VCaP (cell line): ENCODE results near the gene SLC45A1.

Source experiments
- H3K27ac ChIP-seq: fragments of 450-650 bp; 2 replicates; pipeline ENCODE4 v1.5.1; 2017
- CTCF ChIP-seq: fragments of 450-650 bp; conservative IDR thresholded peaks from 2 replicates; pipeline ENCODE4 v1.5.1; 2017; ENCODE audit warnings: mild to moderate bottlenecking, moderate library complexity

The SLC45A1 gene

DNA sequence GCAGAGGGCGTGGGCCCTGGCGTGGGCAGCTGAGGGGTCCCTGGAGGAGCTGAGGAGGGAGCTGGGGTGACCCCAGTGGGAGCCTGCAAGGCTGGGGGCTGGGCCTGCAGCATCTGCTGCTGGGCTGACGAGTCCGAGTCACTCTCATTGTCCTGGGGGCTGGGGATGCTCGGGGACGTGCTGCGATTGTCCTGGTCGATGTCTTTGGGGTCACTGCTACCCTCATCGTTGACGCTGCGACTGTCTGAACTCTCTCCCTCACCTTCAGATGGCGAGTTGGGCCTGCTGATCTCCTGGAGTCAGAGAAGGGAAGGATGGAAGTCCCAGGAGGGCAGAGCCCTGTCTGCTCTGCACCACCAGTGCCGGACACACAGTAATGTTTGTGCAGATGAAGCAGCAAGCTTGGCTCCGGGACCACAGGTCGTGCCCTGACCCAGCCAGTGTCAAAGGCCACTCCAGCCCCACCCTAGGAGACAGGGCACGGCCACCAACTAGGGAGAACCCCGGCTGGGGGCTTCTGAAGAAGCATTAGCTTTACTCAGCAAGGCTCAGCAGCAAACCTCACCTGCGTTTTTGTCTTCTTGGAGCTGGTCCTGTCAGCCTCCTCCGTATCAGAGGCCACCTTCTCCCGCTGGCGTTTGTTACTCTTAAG is 43.4 kb downstream of the SLC45A1 start:
- H3K27ac ChIP-seq: no peak overlapping the region
- no peak for TF ChIP-seq CTCF

GRCh38 chr1:8362701-8363101 is 44.8 kb downstream of the SLC45A1 start:
- no peak for TF ChIP-seq CTCF
- peak overlapping the region; percentile 27; the same call in 1 of the 2 replicates for H3K27ac ChIP-seq

- peak overlapping the region; percentile 27; the same call in 1 of the 2 replicates for H3K27ac ChIP-seq
Observed at GRCh38 chr1:8363186-8363766, 45.4 kb downstream of the SLC45A1 start.

GRCh38 chr1:8363767-8364301 is 45.9 kb downstream of the SLC45A1 start:
- TF ChIP-seq CTCF: no peak
- peak overlapping the region; percentile 26; the same call in 1 of the 2 replicates for H3K27ac ChIP-seq

More at GRCh38 chr1:8363186-8363766, 45.4 kb downstream of the SLC45A1 start:
- no peak for TF ChIP-seq CTCF

GRCh38 chr1:8364528-8365442 is 46.9 kb downstream of the SLC45A1 start:
- no peak for TF ChIP-seq CTCF
- H3K27ac ChIP-seq: peak overlapping the region; percentile 28; the same call in 1 of the 2 replicates

DNA sequence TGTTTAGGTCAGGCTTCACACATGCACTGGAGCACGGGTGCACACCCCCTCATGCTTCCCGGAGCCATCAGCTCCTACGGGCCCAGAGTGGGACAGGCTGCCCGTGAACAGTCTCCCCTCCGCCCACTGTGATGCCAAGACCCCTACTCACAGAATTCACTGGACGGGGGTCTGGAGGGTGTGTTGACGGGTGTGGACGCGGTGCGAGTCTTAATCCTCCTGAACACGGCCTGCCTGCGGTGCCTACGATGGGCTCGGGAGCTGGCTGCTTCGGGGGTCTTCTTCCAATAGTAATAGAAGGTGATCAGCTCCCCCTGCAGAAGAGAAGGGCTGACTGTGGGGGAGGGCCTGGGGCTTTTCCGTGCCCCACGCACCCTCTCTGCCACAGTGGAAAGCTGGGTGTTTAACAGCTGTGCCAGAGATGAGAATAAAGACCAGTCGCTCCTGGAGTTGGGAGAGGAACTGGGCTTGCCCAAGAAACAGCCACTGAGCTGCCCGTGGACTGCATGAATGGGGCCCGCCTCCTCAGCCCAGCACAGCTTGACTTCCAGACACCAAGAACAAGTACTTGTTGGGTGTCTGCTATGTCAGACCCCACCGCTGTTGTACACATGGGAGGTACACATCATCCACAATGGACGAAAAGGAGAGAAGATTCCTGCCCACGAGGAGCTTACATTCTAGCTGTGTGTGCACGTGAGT is 47.9 kb downstream of the SLC45A1 start:
- TF ChIP-seq CTCF: no peak
- 0 out of 2 replicates have a peak overlapping the region, but pooled peaks have one; percentile 28 for H3K27ac ChIP-seq
